HFF-Myc (cell line): ENCODE data around the gene BMF.

Experiments used
- DNase-seq: peaks from one replicate; pipeline ENCODE4 v3.0.0-alpha.2; 2011; ENCODE audit warnings: low read depth; ENCODE audit errors: extremely low read depth
- H3K4me3 ChIP-seq: replicated peaks from 2 replicates; pipeline ENCODE4 v1.5.1; 2011; ENCODE audit warnings: low read depth, mild to moderate bottlenecking, control low read depth, low read length
- TF ChIP-seq, protein P1 (sequence below): IDR thresholded peaks from 2 replicates; pipeline ENCODE4 v1.5.1; 2012; ENCODE audit warnings: mild to moderate bottlenecking, low read depth, low read length, control low read depth; ENCODE audit errors: missing control alignments

BMF gene

DNA sequence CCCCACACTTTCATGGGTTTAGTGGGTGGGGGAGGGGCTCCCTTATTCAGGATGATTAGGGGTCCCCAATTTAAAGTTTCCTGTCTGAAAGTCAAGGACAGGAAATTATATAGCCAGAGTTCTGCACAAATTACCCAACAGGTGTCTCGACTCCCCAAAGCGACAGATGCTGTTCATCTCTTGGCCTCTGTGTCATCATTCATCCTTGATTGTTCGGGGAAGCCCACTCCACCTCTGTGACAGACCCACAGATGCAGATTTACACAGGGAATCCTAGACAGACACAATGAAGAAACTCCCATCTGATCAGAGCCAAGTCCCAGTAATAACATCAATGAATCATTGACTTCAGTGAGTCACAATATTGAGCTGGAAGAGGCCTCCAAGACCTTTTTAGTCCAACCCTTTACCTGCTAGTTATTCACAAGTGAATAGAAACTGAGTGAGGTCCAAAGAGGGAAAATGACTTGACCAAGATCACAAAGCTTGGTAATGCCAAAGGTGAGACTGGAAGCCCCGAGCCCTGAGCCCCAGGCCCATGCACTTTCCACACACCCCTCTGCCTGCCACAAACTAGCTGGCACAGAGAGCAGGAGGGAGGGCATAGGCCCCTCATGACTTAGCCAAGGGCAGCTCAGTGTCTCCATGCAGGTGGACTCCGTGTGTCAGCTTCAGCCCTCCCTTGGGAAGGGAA, 61.8 kb downstream of the BMF start:
- TF ChIP-seq, protein P1, sequence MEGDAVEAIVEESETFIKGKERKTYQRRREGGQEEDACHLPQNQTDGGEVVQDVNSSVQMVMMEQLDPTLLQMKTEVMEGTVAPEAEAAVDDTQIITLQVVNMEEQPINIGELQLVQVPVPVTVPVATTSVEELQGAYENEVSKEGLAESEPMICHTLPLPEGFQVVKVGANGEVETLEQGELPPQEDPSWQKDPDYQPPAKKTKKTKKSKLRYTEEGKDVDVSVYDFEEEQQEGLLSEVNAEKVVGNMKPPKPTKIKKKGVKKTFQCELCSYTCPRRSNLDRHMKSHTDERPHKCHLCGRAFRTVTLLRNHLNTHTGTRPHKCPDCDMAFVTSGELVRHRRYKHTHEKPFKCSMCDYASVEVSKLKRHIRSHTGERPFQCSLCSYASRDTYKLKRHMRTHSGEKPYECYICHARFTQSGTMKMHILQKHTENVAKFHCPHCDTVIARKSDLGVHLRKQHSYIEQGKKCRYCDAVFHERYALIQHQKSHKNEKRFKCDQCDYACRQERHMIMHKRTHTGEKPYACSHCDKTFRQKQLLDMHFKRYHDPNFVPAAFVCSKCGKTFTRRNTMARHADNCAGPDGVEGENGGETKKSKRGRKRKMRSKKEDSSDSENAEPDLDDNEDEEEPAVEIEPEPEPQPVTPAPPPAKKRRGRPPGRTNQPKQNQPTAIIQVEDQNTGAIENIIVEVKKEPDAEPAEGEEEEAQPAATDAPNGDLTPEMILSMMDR, result no peak
- no peak for DNase-seq
- no peak overlapping the region for H3K4me3 ChIP-seq

DNA sequence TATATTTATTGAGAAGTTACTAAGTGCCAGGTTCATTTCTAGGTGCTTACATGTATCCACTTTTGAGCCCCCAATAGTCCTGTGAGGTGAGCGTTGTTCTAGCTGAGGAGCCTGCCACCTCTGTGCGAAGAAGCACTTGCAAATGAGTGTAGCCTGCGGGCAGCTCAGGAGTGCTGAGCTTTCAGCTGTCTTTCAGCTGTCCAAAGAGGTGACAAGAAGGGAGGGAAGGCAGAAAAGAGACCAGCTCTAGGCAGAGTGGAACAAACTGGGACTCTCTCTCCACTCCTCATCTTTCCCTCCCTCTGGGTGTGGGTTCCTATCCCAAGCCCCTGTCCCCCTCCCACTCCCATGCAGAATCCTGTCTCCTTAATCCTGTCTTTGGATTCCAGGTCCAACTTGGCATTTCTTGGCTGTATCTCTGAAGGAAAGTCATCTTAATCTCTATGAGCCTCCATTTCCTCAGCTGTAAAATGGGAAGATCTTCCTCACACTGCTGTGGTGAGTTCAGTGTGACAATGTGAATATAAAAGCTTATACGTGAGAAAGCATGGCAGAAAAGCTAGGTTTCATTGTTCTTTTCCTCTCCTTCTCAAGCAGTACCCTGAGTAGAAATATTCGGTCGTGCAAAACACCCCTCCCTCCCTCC, 63.0 kb downstream of the BMF start:
- no peak overlapping the region for H3K4me3 ChIP-seq
- DNase-seq, result no peak
- TF ChIP-seq, protein P1, result no peak

DNA sequence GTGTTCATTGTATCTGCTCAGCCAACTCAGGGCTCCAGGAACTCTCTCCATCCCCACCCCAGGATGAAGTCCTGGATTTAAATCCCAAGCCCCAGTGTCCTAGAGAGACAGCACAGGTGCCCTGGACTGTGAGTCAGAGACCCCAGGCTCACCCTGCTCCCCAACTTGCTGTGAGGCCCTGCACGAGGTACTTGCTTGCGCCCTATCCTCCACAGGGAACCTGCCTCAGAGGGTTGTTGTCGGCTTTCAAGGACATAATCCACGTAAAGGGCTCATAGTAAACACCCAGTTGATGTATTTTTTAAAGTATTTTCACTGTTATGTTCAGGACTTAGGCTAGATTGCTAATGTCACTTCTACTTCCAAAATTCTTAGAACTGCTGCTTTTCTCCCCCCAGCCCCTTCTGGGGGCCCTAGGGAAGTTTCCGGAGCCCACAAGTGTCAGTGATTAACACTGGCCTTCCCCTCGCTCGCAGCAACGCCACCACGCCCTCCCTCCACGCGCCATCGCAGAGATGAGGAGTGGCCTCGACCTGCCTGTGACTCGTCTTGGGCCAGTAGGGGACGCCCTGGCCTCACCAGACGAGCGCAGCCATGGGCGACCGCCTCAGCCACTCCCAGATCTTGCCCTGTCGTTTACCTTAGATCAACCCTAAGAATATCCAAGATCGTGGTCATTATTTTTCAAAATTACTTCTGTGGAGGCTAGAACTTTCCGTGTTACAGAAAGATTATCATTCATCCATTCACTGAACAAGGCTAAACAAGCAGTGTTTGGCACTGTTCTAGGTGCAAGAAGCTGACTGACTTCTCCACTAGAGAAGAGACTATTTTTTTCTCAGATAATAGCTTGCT, 63.7 kb downstream of the BMF start:
- no peak for DNase-seq
- H3K4me3 ChIP-seq, result 0 out of 2 replicates have a peak overlapping the region, but pooled peaks have one; percentile 4

DNA sequence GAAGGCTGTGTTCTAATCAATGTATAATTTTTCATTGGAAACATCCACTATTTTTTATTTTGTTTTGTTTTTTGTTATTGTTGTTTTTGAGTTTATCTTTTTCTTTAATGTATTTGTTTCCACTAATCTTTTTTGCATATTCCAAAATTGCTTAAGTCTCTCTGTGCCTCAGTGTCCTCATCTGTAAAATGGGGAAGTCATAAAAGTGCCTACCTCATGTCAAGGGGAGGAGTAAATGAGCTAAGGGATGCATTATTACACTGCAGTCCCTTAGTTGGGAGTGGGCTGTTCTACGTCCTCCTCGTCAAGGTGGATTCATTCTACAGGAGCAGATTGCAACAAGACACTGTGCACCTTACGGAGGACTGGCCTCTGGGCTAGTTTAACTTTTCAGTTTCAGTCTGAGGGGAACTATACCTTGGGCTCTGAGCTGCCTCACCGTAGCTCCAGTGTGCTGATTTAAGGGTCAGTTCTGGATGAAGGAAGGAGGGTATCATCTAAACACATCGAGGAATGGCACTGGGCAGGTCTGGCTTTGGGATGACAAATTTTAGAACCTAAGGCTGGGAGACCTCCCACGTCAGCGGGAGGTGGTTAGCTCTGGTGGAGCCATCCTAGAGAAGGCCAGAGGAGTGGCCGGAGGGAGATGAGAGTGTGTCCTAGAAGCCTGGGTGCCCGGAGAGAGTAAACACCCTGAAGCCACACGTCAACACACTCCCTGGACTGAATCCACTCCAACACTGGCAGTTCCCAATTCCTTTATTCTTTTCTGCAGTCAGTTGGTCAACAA, 64.6 kb downstream of the BMF start:
- DNase-seq, result no peak
- TF ChIP-seq, protein P1, result no peak
- no peak overlapping the region for H3K4me3 ChIP-seq

More for the DNA sequence above, 63.7 kb downstream of the BMF start:
- TF ChIP-seq, protein P1, result peak; percentile 92

DNA sequence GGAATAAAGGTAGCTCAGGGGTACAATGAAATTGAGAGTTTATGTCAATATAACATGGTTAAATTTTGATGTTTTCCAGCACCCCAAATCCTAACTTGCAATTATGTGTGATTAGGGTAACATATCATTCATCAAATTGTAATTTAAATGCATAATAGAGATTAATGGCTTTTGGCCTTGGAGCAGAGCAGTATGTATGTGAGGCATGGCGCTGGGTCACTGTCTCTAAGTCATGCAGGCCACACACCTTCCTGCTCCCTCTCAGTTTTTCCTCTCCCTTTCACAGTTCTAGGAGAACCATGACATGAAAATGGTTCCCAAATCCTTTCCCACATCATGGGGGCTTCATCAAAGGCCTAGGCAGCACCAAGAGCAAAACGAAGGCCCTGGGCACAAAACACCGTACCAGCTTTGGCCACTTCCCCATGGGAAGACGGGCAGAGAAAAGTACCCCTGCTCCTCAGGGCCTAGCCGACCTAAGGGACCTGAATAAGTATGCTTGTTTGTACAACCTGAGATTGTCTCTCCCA, 65.8 kb downstream of the BMF start:
- no peak overlapping the region for H3K4me3 ChIP-seq
- TF ChIP-seq, protein P1, result no peak
- DNase-seq, result no peak

DNA sequence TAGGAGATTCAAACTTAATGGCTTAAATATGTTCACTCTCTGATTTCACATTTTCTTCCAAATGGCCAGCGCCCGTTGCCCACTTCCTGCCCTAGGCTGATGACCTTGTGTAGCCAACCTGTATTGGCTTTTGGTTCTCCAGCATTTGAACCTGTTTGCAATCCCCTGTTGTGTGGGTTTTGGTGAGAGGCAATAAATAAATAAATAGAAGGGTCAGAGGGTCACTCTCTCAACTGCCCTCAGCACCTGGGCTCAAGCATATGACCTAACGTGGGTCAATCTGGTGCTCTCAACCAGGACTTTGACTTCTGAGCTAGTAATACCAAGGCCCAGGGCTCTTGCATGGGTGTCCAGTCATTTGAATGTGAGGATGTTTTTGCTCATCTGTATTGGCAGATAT, 67.9 kb downstream of the BMF start:
- DNase-seq, result no peak
- no peak overlapping the region for H3K4me3 ChIP-seq
- TF ChIP-seq, protein P1, result no peak
